Heart left ventricle (tissue), 13 donors: ENCODE measurements around the gene LYRM7.

Experiments used
- CTCF ChIP-seq, 12 donors: fragments of 200-600 bp; sonication (generic) in 4 of 12; IDR thresholded peaks; one replicate each; pipeline versions ENCODE4 v1.5.0 to v1.8.0; 2018 to 2022; ENCODE audit warnings: antibody characterized with exemption in 12 of 12, mild to moderate bottlenecking in 5 of 12
- POLR2A ChIP-seq, 2 donors: fragments of 450-650 bp; IDR thresholded peaks; one replicate each; pipeline ENCODE4 v1.6.1; 2017; ENCODE audit warnings: antibody characterized with exemption in 2 of 2, mild to moderate bottlenecking in 2 of 2, moderate library complexity in 2 of 2
- donor health status: ischemic (EF 13 %, LVEDD 7.1; RV severe dilation, severe dysfunction).
- donor health status: DM: no; HTN: yes; CAD: no.
- donor health status: DM: no; HTN: no; CAD: no.
- donor health status: ischemic (EF 25% LVEDD 6.9; RV normal size, moderate dysfunction).
- donor health status: ischemic (EF 25% LVEDD 5.7; RV mildly dilated, moderate dysfunction).
- donor health status: ischemic (EF 35%, LVEDD 5.7; RV mildly dilated, moderate dysfunction).
- donor health status: nonischemic (EF 11% LVEDD 7.7; RV severe dilation, severe dysfunction).
- donor health status: DM: yes; HTN: yes; CAD: no.
- donor health status: PGD.
- donor health status: ischemic (EF 29% LVEDD 5.4; RV normal size, mild dysfunction).
- donor health status: nonischemic (EF 23%, LVEDD 6.1; RV moderate dilation, normal function).

- TF ChIP-seq CTCF (IDR thresholded peaks at IDR 0.05): no peak
- no peak for TF ChIP-seq POLR2A (IDR thresholded peaks at IDR 0.05)
Measured at GRCh38 chr5:131180407-131180806, 9.7 kb downstream of the LYRM7 start.
